ENCODE results near the gene INPP5B.

Gene INPP5B

GRCh38 chr1:37888022-37888700, 58.7 kb downstream of the INPP5B start:
- Mint-ChIP-seq H3K4me1 (peaks cover 11% of the 10 kb centered on the region), H3K27me3 (ENCODE audit: low read depth) (no peaks in the 10 kb centered on the region), H3K27ac (no peak overlapping the region), H3K36me3 (ENCODE audit: low read depth) (peaks cover 48% of the 10 kb centered on the region), H3K4me3 (no peak overlapping the region), H3K9me3 (no peaks in the 10 kb centered on the region)
- no peak for TF ChIP-seq CTCF (IDR thresholded peaks at IDR 0.05; ENCODE audit: unreplicated experiment in 3 of 3)

- H3K9me3 Mint-ChIP-seq = no peaks in the 10 kb centered on the region
- no peak for TF ChIP-seq CTCF (IDR thresholded peaks at IDR 0.05; ENCODE audit: unreplicated experiment in 3 of 3)
- no peak overlapping the region for H3K27ac Mint-ChIP-seq
- no peak overlapping the region for H3K4me3 Mint-ChIP-seq
- peaks cover 67% of the 10 kb centered on the region for H3K36me3 Mint-ChIP-seq (ENCODE audit: low read depth)
- no peaks in the 10 kb centered on the region for H3K27me3 Mint-ChIP-seq (ENCODE audit: low read depth)
- peaks cover 11% of the 10 kb centered on the region for H3K4me1 Mint-ChIP-seq
Measured at GRCh38 chr1:37884145-37884544, 62.7 kb downstream of the INPP5B start.

- no peak overlapping the region for H3K4me3 Mint-ChIP-seq
- no peak for TF ChIP-seq CTCF (IDR thresholded peaks at IDR 0.05; ENCODE audit: unreplicated experiment in 3 of 3)
- H3K27ac Mint-ChIP-seq = no peak overlapping the region
- no peaks in the 10 kb centered on the region for H3K9me3 Mint-ChIP-seq
- peaks cover 64% of the 10 kb centered on the region for H3K36me3 Mint-ChIP-seq (ENCODE audit: low read depth)
- H3K27me3 Mint-ChIP-seq (ENCODE audit: low read depth) = no peaks in the 10 kb centered on the region
- peaks cover 10% of the 10 kb centered on the region for H3K4me1 Mint-ChIP-seq
Measured at GRCh38 chr1:37883671-37884070, 63.2 kb downstream of the INPP5B start.

- Mint-ChIP-seq H3K9me3 (no peaks in the 10 kb centered on the region), H3K36me3 (ENCODE audit: low read depth) (peaks cover 50% of the 10 kb centered on the region), H3K27ac (peak overlapping the region in 1 of 3 experiments; percentile 27), H3K4me1 (no peaks in the 10 kb centered on the region), H3K27me3 (ENCODE audit: low read depth) (no peaks in the 10 kb centered on the region), H3K4me3 (no peak overlapping the region)
- no peak for TF ChIP-seq CTCF (IDR thresholded peaks at IDR 0.05; ENCODE audit: unreplicated experiment in 3 of 3)
Measured at GRCh38 chr1:37879865-37880264, 67.0 kb downstream of the INPP5B start.

GRCh38 chr1:37878071-37878470, 68.8 kb downstream of the INPP5B start:
- no peaks in the 10 kb centered on the region for H3K27me3 Mint-ChIP-seq (ENCODE audit: low read depth)
- H3K4me1 Mint-ChIP-seq = no peaks in the 10 kb centered on the region
- peak overlapping the region in 1 of 3 experiments; percentile 15 for H3K4me3 Mint-ChIP-seq
- H3K36me3 Mint-ChIP-seq (ENCODE audit: low read depth) = peaks cover 56% of the 10 kb centered on the region
- no peaks in the 10 kb centered on the region for H3K9me3 Mint-ChIP-seq
- TF ChIP-seq CTCF (IDR thresholded peaks at IDR 0.05; ENCODE audit: unreplicated experiment in 3 of 3) = no peak
- peak overlapping the region; percentile 59 to 94 (median 93) for H3K27ac Mint-ChIP-seq

GRCh38 chr1:37875833-37876232, 71.0 kb downstream of the INPP5B start:
- Mint-ChIP-seq H3K36me3 (ENCODE audit: low read depth) (peaks cover 47% of the 10 kb centered on the region), H3K9me3 (no peaks in the 10 kb centered on the region), H3K4me1 (no peaks in the 10 kb centered on the region), H3K4me3 (no peak overlapping the region), H3K27me3 (ENCODE audit: low read depth) (no peaks in the 10 kb centered on the region), H3K27ac (no peak overlapping the region)
- TF ChIP-seq CTCF (IDR thresholded peaks at IDR 0.05; ENCODE audit: unreplicated experiment in 3 of 3) = no peak
